Ascending aorta (tissue), 2 donors: ENCODE data around the gene THRB. TPM values are rescaled to one million over a fixed set of nuclear protein-coding genes. Genes with fewer than 3 reads are reported as not detected.
A peak's percentile ranks its signal among the peaks of the same experiment; 100 is the strongest.

Source experiments
- DNase-seq, 2 donors: peaks; one replicate each; pipeline ENCODE4 v3.0.0-alpha.2; 2019; ENCODE audit warnings: low spot score in 2 of 2
- H3K27ac ChIP-seq, 2 donors: fragments of 200-600 bp; sonication (generic); one replicate each; pipeline ENCODE4 v1.5.1; 2016 to 2017; ENCODE audit warnings: mild to moderate bottlenecking in 1 of 2
- H3K27me3 ChIP-seq: fragments of 200-600 bp; sonication (generic); one replicate; pipeline ENCODE4 v1.5.1; 2017
- H3K36me3 ChIP-seq, 2 donors: fragments of 200-600 bp; sonication (generic); one replicate each; pipeline ENCODE4 v1.5.1; 2016
- H3K4me1 ChIP-seq, 2 donors: fragments of 200-600 bp; sonication (generic); one replicate each; pipeline ENCODE4 v1.5.1; 2016 to 2017; ENCODE audit warnings: mild to moderate bottlenecking in 1 of 2
- H3K4me3 ChIP-seq, 2 donors: fragments of 200-600 bp; sonication (generic); one replicate each; pipeline ENCODE4 v1.5.1; 2016 to 2017; ENCODE audit warnings: mild to moderate bottlenecking in 1 of 2
- H3K9me3 ChIP-seq, 2 donors: fragments of 200-600 bp; sonication (generic); one replicate each; pipeline ENCODE4 v1.5.1; 2016
- intact Hi-C: fragments of 100-400 bp; cut with DNase I; formaldehyde crosslinking; loops from one replicate; pipeline ENCODE4 v1.15.1; 2023
- total RNA-seq: library from RNA; depleted of rRNA; stranded (reverse); fragments of >200 nt; gene quantifications from one replicate; pipeline ENCODE4 v1.1.0, GENCODE V29; 2016
- TF ChIP-seq, protein P1 (sequence below), 3 experiments: fragments of 200-600 bp in 2 of 3; fragments of 450-650 bp in 1 of 3; sonication (generic) in 2 of 3; IDR thresholded peaks; one replicate each; pipeline ENCODE4 v1.5.1; 2016 to 2019; ENCODE audit warnings: antibody characterized with exemption in 3 of 3, mild to moderate bottlenecking in 1 of 3, moderate library complexity in 1 of 3

The THRB gene
- total RNA-seq, 1 donor from 2014 or later = 24.7 TPM

DNA sequence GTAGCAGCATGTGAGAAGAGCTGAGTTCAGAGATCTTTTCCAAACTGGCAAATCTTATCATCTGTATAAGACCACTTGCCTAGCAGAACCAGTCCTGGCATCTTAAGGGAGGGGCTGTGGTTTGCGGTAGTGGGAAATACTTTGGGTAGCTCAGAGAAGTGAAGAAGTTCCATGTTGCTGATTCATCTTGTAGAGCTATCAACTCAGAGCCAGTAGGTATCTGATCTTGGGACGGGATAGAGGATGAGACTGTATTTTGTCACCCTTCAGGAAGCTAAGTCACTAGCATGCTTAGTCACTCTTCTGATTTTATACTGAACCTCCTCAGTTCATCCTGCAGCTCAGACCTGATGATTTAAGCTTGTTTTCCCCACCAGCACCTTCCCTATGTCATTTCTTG lies 338.2 kb downstream of the THRB start:
- no peaks in the 10 kb centered on the region for H3K36me3 ChIP-seq
- no peak overlapping the region for H3K4me3 ChIP-seq
- H3K27ac ChIP-seq = peak overlapping the region; percentile 15 to 53
- H3K4me1 ChIP-seq = peaks cover 6 to 40% of the 10 kb centered on the region in 2 donors
- H3K27me3 ChIP-seq = no peaks in the 10 kb centered on the region
- TF ChIP-seq, protein P1, sequence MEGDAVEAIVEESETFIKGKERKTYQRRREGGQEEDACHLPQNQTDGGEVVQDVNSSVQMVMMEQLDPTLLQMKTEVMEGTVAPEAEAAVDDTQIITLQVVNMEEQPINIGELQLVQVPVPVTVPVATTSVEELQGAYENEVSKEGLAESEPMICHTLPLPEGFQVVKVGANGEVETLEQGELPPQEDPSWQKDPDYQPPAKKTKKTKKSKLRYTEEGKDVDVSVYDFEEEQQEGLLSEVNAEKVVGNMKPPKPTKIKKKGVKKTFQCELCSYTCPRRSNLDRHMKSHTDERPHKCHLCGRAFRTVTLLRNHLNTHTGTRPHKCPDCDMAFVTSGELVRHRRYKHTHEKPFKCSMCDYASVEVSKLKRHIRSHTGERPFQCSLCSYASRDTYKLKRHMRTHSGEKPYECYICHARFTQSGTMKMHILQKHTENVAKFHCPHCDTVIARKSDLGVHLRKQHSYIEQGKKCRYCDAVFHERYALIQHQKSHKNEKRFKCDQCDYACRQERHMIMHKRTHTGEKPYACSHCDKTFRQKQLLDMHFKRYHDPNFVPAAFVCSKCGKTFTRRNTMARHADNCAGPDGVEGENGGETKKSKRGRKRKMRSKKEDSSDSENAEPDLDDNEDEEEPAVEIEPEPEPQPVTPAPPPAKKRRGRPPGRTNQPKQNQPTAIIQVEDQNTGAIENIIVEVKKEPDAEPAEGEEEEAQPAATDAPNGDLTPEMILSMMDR (IDR thresholded peaks at IDR 0.05) = no peak
- no peak for DNase-seq
- intact Hi-C loops = no loop called here
- no peaks in the 10 kb centered on the region for H3K9me3 ChIP-seq

DNA sequence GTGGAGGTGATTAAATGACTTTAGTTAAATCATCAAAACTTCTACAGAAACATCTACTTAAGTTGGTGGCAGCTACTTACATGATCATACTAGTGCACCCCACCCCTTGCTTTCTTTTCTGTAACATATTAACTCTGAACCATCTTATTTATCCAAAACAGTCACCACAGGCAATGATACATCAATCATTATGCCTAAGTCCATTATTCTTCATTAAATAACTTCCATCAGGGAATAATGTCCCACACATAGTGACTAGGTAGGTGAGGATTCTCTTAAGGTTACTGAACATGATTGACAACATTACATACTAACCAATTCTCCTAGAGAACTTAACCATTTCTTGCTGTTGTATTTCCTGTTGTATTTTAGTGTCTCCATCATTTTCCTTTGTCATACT lies 339.4 kb downstream of the THRB start:
- H3K4me1 ChIP-seq = peaks cover 6 to 35% of the 10 kb centered on the region in 2 donors
- DNase-seq = no peak
- peak overlapping the region; percentile 61 to 62 for H3K27ac ChIP-seq
- no peaks in the 10 kb centered on the region for H3K36me3 ChIP-seq
- H3K4me3 ChIP-seq = no peak overlapping the region
- no peaks in the 10 kb centered on the region for H3K27me3 ChIP-seq
- TF ChIP-seq, protein P1 (IDR thresholded peaks at IDR 0.05) = no peak
- intact Hi-C loops = no loop called here
- no peaks in the 10 kb centered on the region for H3K9me3 ChIP-seq

DNA sequence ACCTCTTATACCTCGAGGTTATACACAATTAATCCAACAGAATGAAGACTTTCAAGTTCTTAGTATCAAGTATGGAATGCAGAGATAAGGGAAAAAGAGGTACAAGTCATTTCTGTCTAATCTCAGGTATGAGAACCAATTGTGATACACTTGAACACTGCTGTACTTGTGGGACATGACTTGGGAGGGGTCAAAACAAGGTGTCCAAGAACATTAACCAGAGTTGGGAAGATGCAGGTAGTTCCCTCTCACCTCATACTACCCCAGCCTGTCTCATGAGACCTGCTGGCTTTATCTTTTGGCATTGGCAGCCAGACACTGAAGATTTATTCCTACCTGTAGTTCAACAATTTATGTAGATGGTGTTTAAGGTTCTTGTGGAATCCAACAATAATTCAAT lies 339.9 kb downstream of the THRB start:
- intact Hi-C loops = no loop called here
- TF ChIP-seq, protein P1 (IDR thresholded peaks at IDR 0.05) = no peak
- H3K9me3 ChIP-seq = no peaks in the 10 kb centered on the region
- H3K36me3 ChIP-seq = no peaks in the 10 kb centered on the region
- peak overlapping the region; percentile 61 to 62 for H3K27ac ChIP-seq
- no peak overlapping the region for H3K4me3 ChIP-seq
- no peaks in the 10 kb centered on the region for H3K27me3 ChIP-seq
- peaks cover 6 to 34% of the 10 kb centered on the region in 2 donors for H3K4me1 ChIP-seq
- no peak for DNase-seq

DNA sequence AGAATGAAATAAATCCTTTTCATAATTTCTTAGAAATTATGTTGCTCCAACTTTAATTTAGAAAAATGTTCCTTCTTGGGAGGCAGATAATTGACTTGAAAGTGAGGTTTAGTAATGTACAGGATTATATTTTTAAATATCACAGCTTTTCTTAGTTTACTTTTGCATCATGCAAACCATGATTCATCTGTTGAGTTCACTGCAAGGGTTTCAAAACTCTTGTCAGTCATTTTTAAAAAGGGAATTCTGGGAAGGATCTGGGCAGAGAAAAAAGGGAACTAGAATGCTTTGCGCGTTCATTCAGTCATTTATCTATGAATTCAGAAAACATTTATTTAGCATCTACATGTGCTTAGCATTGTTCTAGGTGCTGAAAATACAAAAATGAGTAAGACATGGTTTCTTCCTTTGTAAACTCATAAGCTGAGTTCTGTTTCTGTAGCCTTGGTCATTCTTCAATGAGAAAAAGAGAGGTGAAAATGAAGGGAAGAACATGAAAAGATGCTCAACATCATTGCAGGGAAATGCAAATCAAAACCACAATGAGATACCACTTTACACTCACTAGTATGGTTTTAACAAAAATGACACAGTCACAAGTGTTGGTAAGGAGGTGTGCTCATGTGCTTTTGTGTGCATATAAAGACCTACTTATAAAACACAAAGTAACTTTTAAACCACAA lies 340.5 kb downstream of the THRB start:
- H3K27ac ChIP-seq = peak overlapping the region; percentile 76 to 81
- no peak overlapping the region for H3K4me3 ChIP-seq
- H3K4me1 ChIP-seq = peaks cover 6 to 34% of the 10 kb centered on the region in 2 donors
- TF ChIP-seq, protein P1 (IDR thresholded peaks at IDR 0.05) = no peak
- intact Hi-C loops = no loop called here
- no peak for DNase-seq
- H3K27me3 ChIP-seq = no peaks in the 10 kb centered on the region
- no peaks in the 10 kb centered on the region for H3K36me3 ChIP-seq
- no peaks in the 10 kb centered on the region for H3K9me3 ChIP-seq

DNA sequence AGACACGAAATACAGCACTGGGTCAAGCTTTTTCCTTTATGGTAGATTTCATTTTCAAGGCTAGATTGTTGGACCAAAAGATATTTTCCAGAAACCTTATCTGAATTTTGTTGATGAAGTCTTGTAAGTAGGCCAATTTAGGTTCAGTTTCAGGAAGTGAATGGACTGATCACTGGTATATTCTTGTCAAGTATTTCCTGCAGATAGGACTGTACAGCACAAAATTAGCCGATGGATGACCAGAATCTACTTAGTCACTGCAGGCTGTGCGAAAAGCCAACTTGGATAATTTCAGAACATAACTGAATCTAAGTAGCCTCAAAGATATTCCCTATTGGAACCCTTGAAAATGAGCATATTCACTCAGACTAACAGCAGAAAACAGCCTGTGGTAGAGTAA lies 343.1 kb downstream of the THRB start:
- intact Hi-C loops = no loop called here
- Histone ChIP-seq H3K27me3 (no peaks in the 10 kb centered on the region), H3K9me3 (no peaks in the 10 kb centered on the region), H3K36me3 (no peaks in the 10 kb centered on the region), H3K27ac (peak overlapping the region; percentile 76 to 81), H3K4me3 (no peak overlapping the region), H3K4me1 (peaks cover 6 to 36% of the 10 kb centered on the region in 2 donors)
- TF ChIP-seq, protein P1 (IDR thresholded peaks at IDR 0.05) = no peak
- no peak for DNase-seq
